ENCODE results near the gene HDAC10. TPM values are rescaled to one million over a fixed set of nuclear protein-coding genes. Genes with fewer than 3 reads are reported as not detected.

Gene HDAC10
- total RNA-seq, 1 experiment from 2014 or later = 45.0 TPM

DNA sequence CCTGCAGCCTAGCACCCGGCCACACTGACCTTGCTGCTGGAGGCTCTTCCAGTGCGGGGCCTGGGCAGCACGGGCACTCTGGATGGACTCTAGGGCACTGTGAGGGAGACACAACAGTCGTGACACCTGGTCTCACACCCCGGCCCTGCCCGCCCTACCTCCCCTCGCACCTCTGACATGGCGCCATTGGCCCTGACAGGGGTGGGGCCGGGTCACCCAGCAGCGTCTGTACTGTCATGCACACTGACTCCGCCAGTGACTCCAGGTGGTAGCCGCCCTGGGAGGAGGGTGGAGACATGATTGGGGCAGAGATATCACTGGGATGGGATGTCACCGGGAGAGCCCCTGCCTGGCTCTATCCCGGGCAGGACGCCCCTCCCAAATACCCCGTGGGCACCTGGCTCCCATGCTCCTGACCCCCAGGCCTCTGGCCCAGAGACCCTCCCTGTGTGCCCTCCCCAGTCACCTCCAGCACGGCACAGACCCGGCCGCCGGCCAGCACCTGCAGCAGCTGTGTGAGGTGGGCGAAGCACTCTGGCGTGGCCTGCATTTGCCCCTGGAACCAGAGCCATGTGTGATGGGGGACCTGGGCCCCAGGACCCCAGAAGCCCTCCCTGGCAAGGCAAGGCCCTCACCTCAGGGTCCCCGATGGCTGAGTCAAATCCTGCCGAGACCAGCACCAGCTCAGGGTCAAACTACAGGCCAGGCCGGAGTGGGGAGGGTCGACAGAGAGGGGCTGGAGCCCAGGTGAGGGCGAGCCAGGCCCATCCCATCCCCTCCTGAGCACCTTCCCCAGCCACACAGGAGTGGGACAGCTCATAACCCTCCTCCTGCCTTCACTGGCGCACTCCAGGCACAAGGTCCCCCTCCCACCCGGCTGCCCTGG, 2.6 kb downstream of the HDAC10 start:
- no peak overlapping the region for H3K27ac ChIP-seq (ENCODE audit: insufficient read length, low read depth, low read length)
- no peak overlapping the region for H2BK5ac ChIP-seq (ENCODE audit: insufficient read length, low read length)
- no peaks in the 10 kb centered on the region for H4K20me1 ChIP-seq (ENCODE audit: control insufficient read depth, insufficient read depth, insufficient read length)
- peak overlapping the region; percentile 7 for H3K18ac ChIP-seq (ENCODE audit: insufficient read length, low read depth, low read length)
- H2AK5ac ChIP-seq (ENCODE audit: insufficient read length, low read length) = no peak overlapping the region
- no peaks in the 10 kb centered on the region for H3K27me3 ChIP-seq (ENCODE audit: insufficient read depth, low read length)
- no peak overlapping the region for H2BK20ac ChIP-seq (ENCODE audit: low read depth, low read length, poor library complexity, severe bottlenecking)
- no peak overlapping the region for H4K8ac ChIP-seq (replicated peaks; ENCODE audit: insufficient read length, low read depth, low read length)
- no peak overlapping the region for H4K5ac ChIP-seq (ENCODE audit: insufficient read length, low read depth, low read length)
- no peaks in the 10 kb centered on the region for H3K9me3 ChIP-seq (ENCODE audit: control insufficient read depth, low read depth, low read length)
- H3K4ac ChIP-seq (ENCODE audit: low read depth, low read length) = no peak overlapping the region
- Mint-ChIP-seq H3K9me3 (no peaks in the 10 kb centered on the region), H3K4me3 (no peak overlapping the region), H3K36me3 (ENCODE audit: insufficient read depth in 1 of 3, low read depth in 3 of 3) (peaks cover 0 to 16% (median 5%) of the 10 kb centered on the region in 3 experiments; a peak in 3 of 7 replicates), H3K27me3 (ENCODE audit: low read depth) (no peaks in the 10 kb centered on the region; the same call in 1 of the 2 replicates), H3K4me1 (peaks cover 14 to 28% of the 10 kb centered on the region in 2 experiments), H3K27ac (peak overlapping the region in 2 of 3 experiments; percentile 71 to 96; a peak in 3 of 7 replicates)
- no CpG with 5 or more reads among the region's 29 CpGs for WGBS (ENCODE audit: extremely low coverage, insufficient read length, low lambda C conversion rate)
- peak overlapping the region; percentile 10; the same call in 1 of the 2 replicates for H3K14ac ChIP-seq (ENCODE audit: insufficient read depth, low read length)
- no peak for DNase-seq
- peaks cover 35% of the 10 kb centered on the region for H3K23me2 ChIP-seq (ENCODE audit: insufficient read length, low read depth, low read length, poor library complexity, severe bottlenecking)
- no peak overlapping the region for H2BK120ac ChIP-seq (ENCODE audit: low read depth, low read length, poor library complexity, severe bottlenecking)
- no peak overlapping the region for H3K4me2 ChIP-seq (ENCODE audit: insufficient read depth, insufficient read length, low read length)
- no peak overlapping the region for H3K23ac ChIP-seq (ENCODE audit: insufficient read length, low read depth, low read length)
- no peak overlapping the region for H3K9ac ChIP-seq (ENCODE audit: extremely low read depth, insufficient read length, low read length)
- no peak overlapping the region for H2BK15ac ChIP-seq (ENCODE audit: low read depth, low read length)
- H3K4me1 ChIP-seq (ENCODE audit: insufficient read depth, low read length) = no peaks in the 10 kb centered on the region
- no peak overlapping the region for H4K91ac ChIP-seq (ENCODE audit: insufficient read length, low read depth, low read length)
- H2BK12ac ChIP-seq (ENCODE audit: insufficient read length, low read depth, low read length) = no peak overlapping the region
- no peak overlapping the region for H3K56ac ChIP-seq (ENCODE audit: insufficient read length, low read depth, low read length)
- TF ChIP-seq, protein P1, sequence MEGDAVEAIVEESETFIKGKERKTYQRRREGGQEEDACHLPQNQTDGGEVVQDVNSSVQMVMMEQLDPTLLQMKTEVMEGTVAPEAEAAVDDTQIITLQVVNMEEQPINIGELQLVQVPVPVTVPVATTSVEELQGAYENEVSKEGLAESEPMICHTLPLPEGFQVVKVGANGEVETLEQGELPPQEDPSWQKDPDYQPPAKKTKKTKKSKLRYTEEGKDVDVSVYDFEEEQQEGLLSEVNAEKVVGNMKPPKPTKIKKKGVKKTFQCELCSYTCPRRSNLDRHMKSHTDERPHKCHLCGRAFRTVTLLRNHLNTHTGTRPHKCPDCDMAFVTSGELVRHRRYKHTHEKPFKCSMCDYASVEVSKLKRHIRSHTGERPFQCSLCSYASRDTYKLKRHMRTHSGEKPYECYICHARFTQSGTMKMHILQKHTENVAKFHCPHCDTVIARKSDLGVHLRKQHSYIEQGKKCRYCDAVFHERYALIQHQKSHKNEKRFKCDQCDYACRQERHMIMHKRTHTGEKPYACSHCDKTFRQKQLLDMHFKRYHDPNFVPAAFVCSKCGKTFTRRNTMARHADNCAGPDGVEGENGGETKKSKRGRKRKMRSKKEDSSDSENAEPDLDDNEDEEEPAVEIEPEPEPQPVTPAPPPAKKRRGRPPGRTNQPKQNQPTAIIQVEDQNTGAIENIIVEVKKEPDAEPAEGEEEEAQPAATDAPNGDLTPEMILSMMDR (conservative IDR thresholded peaks at IDR 0.05) = no peak
- no peak overlapping the region for H3T11ph ChIP-seq (ENCODE audit: low read length)
- peaks cover 6% of the 10 kb centered on the region; the same call in 1 of the 2 replicates for H3K79me2 ChIP-seq (ENCODE audit: insufficient read depth, low read length)
- H3K79me1 ChIP-seq (ENCODE audit: insufficient read depth, low read depth, low read length, poor library complexity, severe bottlenecking) = no peaks in the 10 kb centered on the region
- no peak overlapping the region for H2AFZ ChIP-seq (ENCODE audit: low read length)

Measured in H9 (cell line).